Anterior cingulate cortex (tissue), 58 donors: ENCODE data around the gene PPIP5K2.
"Not testable (repeated sequence)": the region's sequence is repeated elsewhere in the genome, so short reads cannot be mapped to it uniquely, and the experiment has no call there.

Experiments used
- DNase-seq, 58 donors: peaks; one replicate each; lab custom pipeline; 2025; lab: John Stamatoyannopoulos, UW

The PPIP5K2 gene

DNA sequence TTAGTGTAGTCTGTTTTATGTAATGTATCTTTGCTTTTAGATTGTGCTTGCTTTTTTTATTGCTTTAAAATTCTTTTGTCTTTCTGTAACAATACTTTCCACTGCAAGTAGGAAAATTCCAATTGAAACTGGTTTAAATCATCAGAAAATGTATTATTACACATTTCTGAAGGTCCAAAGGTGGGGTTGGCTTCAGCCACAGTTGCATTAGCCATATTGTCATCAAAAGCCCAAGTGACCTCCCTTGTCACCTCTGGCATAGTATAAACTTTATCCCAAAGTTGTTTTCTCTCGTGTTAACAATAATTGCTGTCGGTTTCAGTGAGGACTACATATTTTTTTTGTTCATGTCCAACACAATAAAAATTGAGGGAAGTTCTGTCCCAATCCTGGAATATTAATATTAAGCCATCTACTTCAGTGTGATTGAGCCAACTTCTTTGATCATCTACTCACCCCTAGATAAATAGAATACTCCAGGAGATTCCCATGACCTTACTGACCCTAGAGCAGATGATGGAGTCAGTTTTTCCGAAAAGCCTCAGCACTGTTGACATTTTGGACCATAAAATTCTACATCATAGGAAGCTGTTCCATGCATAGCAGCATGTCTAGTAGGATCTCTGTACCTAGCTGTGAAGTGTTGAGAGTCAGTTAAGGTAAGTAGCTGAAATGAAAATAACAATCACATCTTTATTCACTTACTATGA is 86.0 kb downstream of the PPIP5K2 start:
- no peak for DNase-seq

DNA sequence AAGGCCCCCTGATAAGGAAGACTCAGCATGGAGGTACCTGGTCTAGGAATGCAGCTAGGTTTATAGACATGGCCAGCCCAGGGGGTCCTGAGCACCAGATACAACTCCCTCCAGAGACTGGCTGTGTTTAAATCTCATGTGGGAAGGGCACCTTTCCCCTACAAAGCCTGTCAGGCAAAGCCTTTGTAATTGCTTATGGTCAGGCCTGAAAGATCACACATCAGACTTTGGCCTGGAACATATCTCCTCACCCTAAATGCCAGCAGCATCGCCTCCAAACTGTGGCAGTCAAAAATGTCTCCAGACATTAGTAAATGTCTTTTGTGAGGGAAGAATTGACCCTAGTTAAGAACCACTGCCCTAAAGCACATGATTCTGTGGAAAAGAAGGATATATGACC is 86.9 kb downstream of the PPIP5K2 start:
- DNase-seq = no peak

DNA sequence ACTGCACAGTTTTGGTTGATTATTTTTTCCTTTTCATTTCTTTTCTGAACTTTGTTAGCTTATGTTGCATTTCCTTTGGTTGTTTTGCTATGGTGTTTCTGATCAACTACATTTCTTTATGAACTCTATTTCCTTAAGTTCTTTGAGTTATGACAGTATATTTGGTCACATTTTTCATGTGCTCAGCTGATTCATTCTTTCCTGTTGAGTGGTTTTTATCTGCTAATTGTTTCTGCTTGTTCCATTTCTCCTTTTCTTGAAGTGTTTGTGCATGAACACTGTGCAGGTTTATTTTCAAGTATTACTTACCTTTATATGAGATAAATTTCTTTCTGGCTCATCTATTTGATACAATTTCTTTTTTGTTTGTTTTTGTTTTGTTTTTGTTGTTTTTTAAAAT is 87.6 kb downstream of the PPIP5K2 start:
- DNase-seq = no peak

DNA sequence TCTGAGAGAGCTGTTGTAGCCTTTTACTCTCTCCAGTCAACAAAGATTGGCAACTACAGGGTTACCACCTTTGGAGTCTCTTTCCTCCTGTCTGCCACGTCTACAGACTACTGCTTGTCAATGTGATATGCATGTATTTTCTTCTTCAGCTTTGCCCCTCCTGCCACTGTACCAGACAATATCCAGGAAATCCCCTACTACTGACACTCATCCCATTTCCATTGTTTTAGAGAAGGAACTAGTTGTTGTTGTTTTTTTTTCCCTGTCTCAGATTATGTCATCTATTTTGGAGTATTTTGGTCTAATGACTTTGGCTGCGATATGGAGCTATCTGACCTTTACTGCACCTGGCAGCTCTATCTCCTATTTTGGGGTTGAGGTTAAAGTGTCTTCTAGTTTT is 88.4 kb downstream of the PPIP5K2 start:
- DNase-seq = no peak

DNA sequence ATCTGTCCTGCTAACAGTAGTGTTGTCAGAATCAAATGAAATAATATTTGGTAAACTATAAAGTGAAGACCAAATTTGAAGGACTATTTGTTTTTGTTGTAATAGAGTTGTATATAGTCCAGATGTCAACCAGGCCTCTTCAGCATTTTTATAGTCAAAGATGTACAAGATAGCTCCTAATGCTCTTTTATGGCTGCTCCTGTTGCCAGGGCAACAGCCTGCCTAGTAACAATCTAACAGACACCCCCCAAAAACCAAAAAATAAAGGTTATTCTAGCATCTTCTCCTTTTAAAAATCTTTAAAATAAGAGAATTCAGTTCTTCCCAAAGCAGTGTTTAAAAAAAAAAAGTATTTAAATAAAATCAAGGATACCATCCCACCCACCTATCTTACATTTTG is 89.0 kb downstream of the PPIP5K2 start:
- DNase-seq = no peak

DNA sequence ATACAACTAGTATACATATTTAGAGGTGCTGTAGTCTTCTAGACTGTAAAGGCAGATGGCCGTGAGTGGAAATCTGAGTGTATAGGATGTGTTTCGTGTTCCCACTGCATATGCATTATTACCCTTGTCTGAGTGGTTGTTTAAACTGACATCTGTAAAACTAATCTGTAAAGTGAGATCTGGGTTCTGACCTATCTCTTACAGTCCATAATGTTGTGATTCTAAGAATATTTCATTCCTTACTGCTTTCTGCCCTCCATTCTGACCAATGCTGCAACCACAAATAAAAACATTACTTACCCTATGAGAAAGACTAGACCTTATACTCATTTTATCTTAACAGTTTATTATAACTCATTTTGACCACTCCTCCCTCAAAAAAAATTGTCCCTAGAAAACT is 90.9 kb downstream of the PPIP5K2 start:
- no peak for DNase-seq

DNA sequence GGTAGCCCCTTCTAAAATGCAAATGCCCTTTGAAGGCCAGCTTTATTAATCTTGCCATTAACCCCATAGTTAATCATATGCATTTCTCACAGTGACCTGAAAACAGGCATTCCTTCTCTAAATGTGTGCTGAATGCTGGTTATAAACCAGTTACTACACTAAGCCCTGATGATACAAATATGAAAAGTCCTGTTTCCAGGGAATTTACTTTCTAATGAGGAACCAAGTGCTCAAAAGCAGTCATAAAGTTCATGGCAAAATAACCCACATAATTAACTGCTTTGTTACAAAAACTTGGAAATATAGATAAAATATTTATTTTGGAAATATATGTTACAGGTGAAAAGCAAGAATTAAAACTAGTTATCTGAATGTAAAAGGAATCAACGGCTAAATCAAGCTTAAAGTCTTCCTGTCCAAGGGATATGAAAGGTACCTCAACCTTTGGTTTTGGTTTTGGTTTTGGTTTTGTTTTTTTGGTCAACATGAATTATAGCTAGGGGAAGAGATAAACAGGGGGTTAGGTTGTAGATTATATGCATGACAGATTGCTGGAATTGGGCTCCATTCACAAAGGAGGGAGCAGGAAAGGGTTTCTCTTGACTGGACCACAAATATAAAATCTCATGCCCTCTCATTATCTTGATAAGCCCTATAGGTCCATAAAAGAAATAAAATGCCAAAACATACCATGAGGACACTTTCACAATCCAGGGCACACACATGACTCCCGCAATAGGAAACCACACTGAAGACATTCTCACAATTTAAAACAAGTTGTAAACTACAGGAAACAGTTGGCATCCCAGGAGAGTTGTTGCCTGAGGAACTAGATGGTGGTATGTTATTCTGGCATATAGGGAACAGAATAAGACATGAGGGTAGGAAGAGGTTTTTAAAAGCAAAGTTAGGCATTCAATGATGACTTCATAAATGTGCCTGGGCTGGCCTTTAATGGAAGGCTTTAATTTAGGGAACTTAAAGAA is 91.8 kb downstream of the PPIP5K2 start:
- no peak for DNase-seq

DNA sequence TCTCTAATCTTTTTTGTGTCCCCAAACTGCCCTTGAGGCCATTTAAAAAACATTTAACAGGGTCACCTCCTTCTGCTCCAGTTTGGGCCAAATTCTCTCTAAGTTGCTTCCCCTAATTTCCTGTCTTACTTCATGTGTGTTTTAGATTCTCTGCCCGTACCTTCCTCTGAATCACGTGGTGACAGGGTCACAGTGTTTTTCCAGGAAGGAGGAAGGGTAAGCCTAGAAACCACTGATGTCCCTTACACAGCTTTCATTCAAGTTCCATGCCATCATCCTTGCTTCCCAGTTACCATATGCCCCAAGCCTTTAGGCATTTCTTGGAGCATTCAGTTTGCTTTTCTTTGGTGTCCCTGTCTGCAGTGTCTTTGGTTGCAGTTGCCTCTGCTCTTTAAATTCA is 96.0 kb downstream of the PPIP5K2 start:
- DNase-seq = no peak

DNA sequence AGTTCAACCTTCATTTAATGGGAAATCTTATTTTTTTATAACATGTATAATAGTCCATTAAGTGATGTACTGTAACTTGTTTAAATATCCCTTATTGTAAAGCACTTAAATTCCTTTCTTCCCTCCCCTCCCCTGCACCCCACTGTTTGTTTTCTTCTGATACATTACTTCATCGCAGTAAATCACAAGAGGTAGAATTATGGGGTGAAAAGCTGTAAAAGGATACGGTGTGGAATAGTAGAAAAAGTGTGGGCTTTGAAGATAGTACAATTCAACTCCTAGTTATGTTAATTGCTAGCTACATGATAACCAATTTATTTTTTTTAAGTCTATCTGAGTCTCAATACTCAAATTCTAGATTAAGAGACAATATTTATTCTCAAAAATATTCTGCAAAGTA is 96.6 kb downstream of the PPIP5K2 start:
- no peak for DNase-seq

DNA sequence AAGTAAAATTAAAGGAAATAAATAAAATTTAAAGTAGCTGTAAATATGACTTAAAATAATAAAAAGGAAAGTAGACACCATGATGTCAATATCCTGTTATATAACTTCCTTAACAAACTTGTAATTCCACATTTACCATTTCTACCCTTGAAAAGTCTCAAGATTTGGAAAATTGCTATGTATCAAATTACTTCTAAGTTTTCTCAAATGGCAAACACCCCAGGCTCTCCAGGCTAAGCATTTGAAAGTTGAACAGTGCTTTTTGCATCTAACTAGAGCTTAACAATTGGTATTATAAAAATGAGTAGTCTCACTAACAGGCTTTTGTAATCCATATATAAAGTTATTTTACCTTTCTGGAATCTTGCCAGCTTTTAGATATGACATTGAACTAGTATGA is 97.0 kb downstream of the PPIP5K2 start:
- no peak for DNase-seq

DNA sequence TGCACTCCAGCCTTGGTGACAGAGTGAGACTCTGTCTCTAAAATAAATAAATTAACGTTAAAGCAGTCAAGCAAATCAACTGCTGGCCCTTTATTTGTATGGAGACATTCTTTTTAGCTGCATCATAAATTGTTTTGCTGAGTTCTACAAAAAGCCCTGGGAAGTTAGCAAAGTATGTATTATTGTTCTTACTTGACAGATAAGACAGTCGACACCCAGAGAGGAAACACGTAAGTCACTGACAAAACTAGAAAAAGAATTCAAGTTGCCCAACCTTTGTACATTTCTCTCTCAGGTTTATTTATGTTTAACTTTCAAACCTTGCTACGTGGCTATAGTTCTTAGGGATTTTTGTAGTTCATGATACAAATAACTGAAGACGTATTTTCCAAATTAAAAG is 98.1 kb downstream of the PPIP5K2 start:
- no peak for DNase-seq

DNA sequence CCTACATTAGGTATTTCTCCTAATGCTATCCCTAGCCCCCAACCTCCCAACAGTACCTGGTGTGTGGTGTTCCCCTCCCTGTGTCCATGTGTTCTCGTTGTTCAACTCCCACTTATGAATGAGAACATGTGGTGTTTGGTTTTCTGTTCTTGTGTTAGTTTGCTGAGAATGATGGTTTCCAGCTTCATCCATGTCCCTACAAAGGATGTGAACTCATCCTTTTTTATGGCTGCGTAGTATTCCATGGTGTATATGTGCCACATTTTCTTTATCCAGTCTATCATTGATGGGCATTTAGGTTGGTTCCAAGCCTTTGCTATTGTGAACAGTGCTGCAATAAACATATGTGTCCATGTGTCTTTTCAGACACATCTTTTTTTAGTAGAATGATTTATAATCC is 99.0 kb downstream of the PPIP5K2 start:
- DNase-seq = not testable (repeated sequence)

DNA sequence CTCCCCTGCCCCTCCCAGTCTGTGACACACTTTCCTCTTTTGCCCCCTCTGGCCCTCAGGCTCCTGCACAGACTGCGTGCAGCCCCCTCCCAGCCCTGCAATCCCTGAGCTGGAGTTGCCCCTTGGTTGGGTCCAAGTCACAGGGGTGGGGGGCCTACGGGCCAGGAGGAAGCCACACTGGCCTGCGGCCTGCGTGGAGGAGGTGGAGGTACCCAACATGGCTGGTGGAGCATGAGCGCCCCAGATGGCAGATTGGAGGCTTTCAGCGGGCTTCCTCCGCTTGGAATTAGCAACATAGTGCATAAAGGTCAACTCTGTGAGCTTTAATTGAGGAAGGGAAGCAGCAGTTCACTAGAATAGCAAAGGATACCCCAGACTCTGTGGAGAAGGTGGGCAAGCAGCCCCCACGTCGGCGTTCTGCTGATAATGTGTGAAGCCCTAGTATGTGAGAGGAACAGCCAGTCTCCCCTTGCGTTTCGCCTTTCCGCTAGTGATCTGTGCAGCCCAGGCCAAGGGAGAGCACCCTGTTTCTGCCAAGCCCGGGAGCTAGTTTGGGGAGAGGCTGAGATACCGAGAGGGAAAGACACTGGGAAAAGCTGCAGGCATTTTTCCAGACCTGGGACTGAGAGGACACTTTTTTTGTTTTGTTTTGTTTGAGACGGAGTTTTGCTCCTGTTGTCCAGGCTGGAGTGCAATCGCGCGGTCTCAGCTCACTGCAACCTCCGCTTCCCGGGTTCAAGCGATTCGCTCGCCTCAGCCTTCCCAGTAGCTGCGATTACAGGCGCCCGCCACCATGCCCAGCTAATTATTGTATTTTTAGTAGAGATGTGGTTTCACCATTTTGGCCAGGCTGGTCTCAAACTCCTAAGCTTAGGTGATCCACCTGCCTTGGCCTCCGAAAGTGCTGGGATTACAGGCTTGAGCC is 103.2 kb downstream of the PPIP5K2 start:
- DNase-seq = no peak

DNA sequence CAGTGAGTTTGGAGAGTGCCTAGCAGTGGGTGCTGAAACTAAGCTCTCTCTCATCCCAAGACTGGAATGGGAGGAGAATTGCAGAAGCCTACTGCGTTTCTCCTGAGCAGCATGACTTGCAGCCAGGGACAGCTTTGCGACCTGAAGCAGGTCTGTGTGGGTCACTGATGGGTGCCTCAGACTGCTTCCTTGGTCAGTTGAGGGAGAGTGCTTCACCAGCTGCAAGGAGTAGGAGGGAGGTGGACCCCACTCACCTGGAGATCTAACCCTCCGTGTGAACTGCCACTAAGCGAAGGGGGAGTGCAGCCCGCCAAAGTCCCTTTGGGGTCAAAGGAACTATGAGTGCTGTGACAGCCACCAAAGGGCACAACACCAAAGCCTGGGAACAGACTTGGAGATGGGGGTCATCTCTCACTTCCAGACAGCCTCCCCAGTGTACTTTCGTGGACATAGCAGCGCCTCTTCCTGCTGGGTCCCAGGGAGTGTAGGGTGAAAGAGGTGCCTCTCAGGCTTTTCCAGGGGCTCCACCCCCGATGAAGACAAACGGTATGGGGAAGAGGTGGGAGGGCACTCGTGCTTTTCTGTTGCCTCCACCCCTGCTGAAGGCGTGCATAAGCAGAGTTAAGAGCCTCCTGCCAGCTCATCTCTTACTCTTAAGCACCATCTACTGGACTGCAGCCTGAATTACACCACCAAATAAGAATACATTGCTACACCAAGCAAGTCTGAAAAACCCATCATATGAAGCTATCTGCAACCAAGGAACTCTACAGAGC is 104.2 kb downstream of the PPIP5K2 start:
- DNase-seq = peak in 7 of 58 donors; percentile 1 to 12 (median 5)

DNA sequence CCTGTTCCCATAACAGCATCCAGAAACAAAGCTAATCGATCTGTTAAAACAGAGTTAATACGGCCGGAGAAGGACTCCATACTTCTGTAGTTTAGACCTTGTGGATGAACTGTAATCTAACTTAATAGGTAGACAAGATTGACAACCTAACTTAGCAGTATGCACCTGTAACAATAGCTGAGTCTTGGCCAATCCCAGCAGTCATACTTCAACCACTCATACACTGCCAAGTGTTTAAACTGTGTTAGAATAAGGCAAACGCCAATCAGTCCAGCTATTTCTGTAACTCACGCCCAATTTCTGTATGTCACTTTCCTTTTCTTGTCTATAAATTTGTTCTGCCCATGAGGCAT is 104.8 kb downstream of the PPIP5K2 start:
- no peak for DNase-seq

DNA sequence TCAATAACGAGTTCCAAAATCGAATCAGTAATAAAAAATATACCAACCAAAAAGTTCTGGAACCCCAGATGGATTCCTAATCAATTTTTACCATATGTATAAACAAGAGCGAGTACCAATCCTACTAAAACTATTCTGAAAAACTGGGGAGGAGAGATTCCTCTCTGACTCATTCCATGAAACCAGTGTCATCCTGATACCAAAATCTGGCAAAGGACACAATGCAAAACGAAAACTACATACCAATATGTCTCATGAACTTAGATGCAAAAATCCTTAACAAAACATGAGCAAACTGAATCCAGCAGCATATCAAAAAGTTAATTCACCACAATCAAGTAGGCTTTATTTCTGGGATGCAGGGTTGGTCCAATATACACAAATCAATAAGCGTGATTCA is 108.0 kb downstream of the PPIP5K2 start:
- no peak for DNase-seq

DNA sequence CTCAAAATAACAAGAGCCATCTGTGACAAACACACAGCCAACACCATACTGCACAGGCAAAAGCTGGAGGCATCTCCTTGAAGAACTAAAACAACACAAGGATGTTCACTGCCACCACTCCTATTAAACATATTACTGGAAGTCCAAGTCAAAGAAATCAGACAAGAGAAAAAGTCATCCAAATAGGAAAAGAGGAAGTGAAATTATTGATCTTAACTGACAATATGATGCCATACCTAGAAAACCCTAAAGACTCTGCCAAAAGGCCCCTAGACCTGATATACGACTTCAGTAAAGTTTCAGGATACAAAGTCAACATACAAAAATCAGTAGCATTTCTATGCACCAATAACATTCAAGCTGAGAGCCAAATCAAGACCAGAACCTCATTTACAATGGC is 108.5 kb downstream of the PPIP5K2 start:
- DNase-seq = no peak

DNA sequence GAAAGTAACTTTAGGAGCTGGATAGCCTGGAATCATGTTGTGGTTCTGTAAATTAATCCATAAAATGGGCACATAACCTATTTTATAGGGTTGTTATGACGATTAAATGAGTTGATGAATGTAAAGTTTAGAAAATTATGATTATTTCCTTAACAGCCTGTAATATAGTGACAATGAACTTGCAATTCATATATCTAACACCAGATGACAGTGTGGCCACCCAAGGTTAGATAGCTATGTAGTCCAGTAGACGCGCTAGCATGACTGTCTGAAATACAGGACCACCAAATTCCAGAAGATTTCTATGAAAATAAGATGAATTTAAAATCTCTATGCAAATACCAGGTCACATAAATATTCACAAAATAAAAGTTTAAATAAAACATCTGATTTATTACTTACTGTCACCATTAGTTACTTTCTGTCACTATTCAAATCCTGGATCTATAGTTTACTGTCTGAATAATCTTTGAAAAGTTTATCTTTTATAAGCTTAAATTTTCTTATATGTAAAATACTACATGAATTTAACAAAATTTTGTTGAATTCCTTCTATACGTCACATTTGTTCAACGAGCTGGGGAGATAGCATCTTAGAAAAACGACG is 112.4 kb downstream of the PPIP5K2 start:
- DNase-seq = peak in 1 of 58 donors; percentile 18

DNA sequence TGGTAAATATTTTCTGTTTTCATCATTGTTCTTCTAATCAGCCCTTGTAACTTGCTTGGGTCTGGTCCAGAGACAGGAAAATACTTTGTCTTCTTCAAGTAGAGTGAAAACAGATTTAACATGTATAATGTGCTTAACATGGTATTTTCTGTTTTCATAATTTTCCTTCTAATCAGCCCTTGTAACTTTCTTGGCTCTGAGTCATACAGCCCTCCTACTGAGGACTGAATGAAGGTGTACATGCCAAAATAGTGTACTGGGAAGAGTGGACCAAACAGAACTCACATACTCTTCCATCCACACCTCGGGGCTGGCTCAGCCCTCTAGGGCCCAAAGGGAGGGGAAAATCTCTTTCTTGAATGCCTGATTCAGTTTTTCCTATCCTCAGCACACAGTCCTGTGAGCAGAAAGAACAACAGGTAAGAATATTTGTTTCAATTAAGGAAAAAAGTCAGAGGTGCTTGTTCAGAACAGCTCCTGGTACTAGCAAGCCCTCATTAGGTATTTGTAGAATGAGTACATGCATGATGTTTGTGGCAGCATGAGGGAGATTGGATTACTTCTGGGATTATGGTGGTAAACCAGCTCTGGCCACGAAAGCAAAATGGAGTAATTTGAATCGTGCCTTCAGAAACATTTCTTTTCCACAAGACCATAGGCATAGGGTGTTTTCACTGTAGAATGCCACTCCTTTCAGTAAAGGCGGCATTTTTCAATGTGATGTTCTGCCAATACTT is 114.3 kb downstream of the PPIP5K2 start:
- no peak for DNase-seq
